OCI-LY7 (cell line): Measurements from ENCODE around the gene AEBP2. TPM values are rescaled to one million over a fixed set of nuclear protein-coding genes. Genes with fewer than 3 reads are reported as not detected.
"Not testable (repeated sequence)": the region's sequence is repeated elsewhere in the genome, so short reads cannot be mapped to it uniquely, and the experiment has no call there.

Experiments
- BruUV-seq: library from RNA; stranded (reverse); fragments of 400-500 nt; replicated peaks from 2 replicates; lab custom pipeline; 2021; lab: Mats Ljungman, UMichigan
- CTCF ChIA-PET: fragments of 300-600 bp; sonication (Branson Sonifier 250); formaldehyde crosslinking; loops from one replicate; lab custom pipeline; 2022; ENCODE audit warnings: antibody characterized with exemption; ENCODE audit not compliant: unreplicated experiment; lab: Charles Lee
- POLR2A ChIA-PET: fragments of 300-600 bp; sonication (Branson Sonifier 250); formaldehyde crosslinking; loops from one replicate; lab custom pipeline; 2022; ENCODE audit warnings: antibody characterized with exemption; lab: Charles Lee
- DNase-seq: peaks from one replicate; pipeline ENCODE4 v3.0.0-alpha.2; 2015; ENCODE audit warnings: low spot score
- H2AFZ ChIP-seq: fragments of 200-600 bp; sonication (generic), shearing (Covaris generic); 2 replicates; pipeline ENCODE4 v1.6.1; 2014; ENCODE audit warnings: mild to moderate bottlenecking, antibody characterized with exemption, low read length, moderate library complexity
- H3K27ac ChIP-seq: fragments of 200-600 bp; sonication (generic); 2 replicates; pipeline ENCODE4 v1.5.1; 2014; ENCODE audit warnings: mixed run types, low read depth, mild to moderate bottlenecking, moderate library complexity, low read length, inconsistent platforms; ENCODE audit not compliant: poor library complexity, severe bottlenecking
- H3K36me3 ChIP-seq: fragments of 200-600 bp; sonication (generic); 2 replicates; pipeline ENCODE4 v1.6.1; 2014; ENCODE audit warnings: mild to moderate bottlenecking, antibody characterized with exemption, low read length, moderate library complexity, mixed read lengths; ENCODE audit not compliant: insufficient read depth
- H3K4me1 ChIP-seq: fragments of 200-600 bp; sonication (generic); 2 replicates; pipeline ENCODE4 v1.5.1; 2014; ENCODE audit warnings: mild to moderate bottlenecking, low read length; ENCODE audit not compliant: insufficient read depth, poor library complexity, severe bottlenecking
- H3K4me2 ChIP-seq: fragments of 200-600 bp; sonication (generic); 2 replicates; pipeline ENCODE4 v1.6.1; 2014; ENCODE audit warnings: mild to moderate bottlenecking, low read length
- H3K4me3 ChIP-seq: fragments of 200-600 bp; sonication (generic); 2 replicates; pipeline ENCODE4 v1.5.1; 2014; ENCODE audit warnings: mild to moderate bottlenecking, low read depth, low read length; ENCODE audit not compliant: poor library complexity, severe bottlenecking
- H3K79me2 ChIP-seq: fragments of 200-600 bp; sonication (generic); 2 replicates; pipeline ENCODE4 v1.6.1; 2016; ENCODE audit warnings: low read depth, mild to moderate bottlenecking, low read length, moderate library complexity, mixed read lengths; ENCODE audit not compliant: insufficient read depth
- H3K9me2 ChIP-seq: fragments of 200-600 bp; sonication (generic); 2 replicates; pipeline ENCODE4 v1.6.1; 2016; ENCODE audit warnings: mild to moderate bottlenecking, low read length, mixed read lengths; ENCODE audit not compliant: insufficient read depth
- H3K9me3 ChIP-seq: fragments of 200-600 bp; sonication (generic); 2 replicates; pipeline ENCODE4 v1.6.1; 2014; ENCODE audit warnings: mild to moderate bottlenecking, mixed run types, low read length, mixed read lengths
- H4K20me1 ChIP-seq: fragments of 200-600 bp; sonication (generic); 2 replicates; pipeline ENCODE4 v1.6.1; 2014; ENCODE audit warnings: mild to moderate bottlenecking, antibody characterized with exemption, low read length, moderate library complexity, mixed read lengths; ENCODE audit not compliant: insufficient read depth
- EZH2phosphoT487 ChIP-seq: fragments of 200-600 bp; sonication (generic); IDR thresholded peaks from 2 replicates; pipeline ENCODE4 v1.6.1; 2018; ENCODE audit warnings: low read depth, borderline replicate concordance, mild to moderate bottlenecking, mixed run types, antibody characterized with exemption, low read length, moderate library complexity, mixed read lengths
- intact Hi-C: fragments of 100-400 bp; cut with micrococcal nuclease; formaldehyde crosslinking; loops from one replicate; pipeline ENCODE4 v1.10.0; 2022; ENCODE audit not compliant: unreplicated experiment
- total RNA-seq, 2 experiments: library from RNA; depleted of rRNA in 1 of 2; stranded (reverse); fragments of >200 nt in 1 of 2; shearing (Covaris generic) in 1 of 2; gene quantifications; 2 replicates each; pipeline ENCODE4 v1.2.3, GENCODE V29; 2014 to 2022
- TF ChIP-seq, protein P1 (sequence below): fragments of 200-600 bp; sonication (generic); conservative IDR thresholded peaks from 2 replicates; pipeline ENCODE4 v1.5.1; 2014; ENCODE audit warnings: mild to moderate bottlenecking, antibody characterized with exemption, low read length, moderate library complexity, mixed read lengths

AEBP2 gene
- total RNA-seq, 2 experiments from 2014 or later = 21.5 to 59.7 TPM

DNA sequence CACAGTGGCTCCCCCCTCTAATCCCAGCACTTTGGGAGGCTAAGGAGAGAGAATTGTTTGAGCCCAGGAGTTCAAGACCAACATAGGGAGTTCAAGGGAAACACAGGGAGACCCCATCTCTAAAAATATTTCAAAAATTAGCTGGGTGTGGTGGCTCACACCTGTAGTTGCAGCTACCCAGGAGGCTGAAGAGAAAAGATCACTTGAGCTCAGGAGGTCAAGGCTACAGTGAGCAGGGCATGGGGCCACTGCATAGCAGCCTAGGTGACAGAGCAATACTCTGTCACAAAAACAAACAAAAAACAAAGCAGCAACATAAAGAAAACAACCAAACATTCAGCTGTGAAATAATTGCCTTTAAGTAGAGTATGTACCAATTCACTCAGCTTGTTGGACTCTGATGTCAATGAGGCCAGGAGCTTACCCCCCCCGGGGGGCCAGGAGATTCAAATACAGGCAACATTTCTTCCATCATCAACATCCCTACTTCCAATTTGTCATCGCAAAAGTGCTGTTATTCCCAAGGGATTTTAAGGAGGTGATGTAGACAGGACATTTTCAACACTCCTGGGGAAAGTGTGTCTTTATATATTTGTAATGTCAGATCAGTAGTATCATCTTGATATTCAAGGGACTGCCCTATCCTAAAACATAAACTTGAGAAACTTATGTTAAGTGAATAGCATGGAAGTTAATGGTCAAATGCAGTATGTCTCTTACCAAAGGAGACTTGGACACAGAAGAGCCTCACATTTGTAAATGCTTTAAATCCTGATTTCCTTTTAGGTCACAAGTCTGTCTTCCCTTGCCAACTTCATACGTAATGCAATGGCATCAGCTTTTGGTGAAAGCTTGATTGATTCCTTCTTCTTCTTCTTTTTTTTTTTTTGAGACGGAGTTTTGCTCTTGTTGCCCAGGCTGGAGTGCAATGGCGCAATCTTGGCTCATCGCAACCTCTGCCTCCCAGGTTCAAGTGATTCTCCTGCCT lies 40.6 kb upstream of the AEBP2 start:
- H3K27ac ChIP-seq = no peak overlapping the region
- H3K9me3 ChIP-seq = no peaks in the 10 kb centered on the region
- no peaks in the 10 kb centered on the region for H3K9me2 ChIP-seq
- no TSS peak for BruUV-seq
- ChIA-PET CTCF (no interaction called here), POLR2A (interaction anchor here (0.7 to 1.1 kb wide), 5 partner anchors 9 to 645 kb away, joined by 3 to 5 read pairs (median 3); no protein-coding TSS in a partner anchor)
- no peak overlapping the region for H3K4me3 ChIP-seq
- no peaks in the 10 kb centered on the region for H4K20me1 ChIP-seq
- H3K36me3 ChIP-seq = no peaks in the 10 kb centered on the region
- intact Hi-C loops = no loop called here
- TF ChIP-seq, protein P1, sequence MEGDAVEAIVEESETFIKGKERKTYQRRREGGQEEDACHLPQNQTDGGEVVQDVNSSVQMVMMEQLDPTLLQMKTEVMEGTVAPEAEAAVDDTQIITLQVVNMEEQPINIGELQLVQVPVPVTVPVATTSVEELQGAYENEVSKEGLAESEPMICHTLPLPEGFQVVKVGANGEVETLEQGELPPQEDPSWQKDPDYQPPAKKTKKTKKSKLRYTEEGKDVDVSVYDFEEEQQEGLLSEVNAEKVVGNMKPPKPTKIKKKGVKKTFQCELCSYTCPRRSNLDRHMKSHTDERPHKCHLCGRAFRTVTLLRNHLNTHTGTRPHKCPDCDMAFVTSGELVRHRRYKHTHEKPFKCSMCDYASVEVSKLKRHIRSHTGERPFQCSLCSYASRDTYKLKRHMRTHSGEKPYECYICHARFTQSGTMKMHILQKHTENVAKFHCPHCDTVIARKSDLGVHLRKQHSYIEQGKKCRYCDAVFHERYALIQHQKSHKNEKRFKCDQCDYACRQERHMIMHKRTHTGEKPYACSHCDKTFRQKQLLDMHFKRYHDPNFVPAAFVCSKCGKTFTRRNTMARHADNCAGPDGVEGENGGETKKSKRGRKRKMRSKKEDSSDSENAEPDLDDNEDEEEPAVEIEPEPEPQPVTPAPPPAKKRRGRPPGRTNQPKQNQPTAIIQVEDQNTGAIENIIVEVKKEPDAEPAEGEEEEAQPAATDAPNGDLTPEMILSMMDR = no peak
- no peak for TF ChIP-seq EZH2phosphoT487
- no peak overlapping the region for H3K4me2 ChIP-seq
- DNase-seq = no peak
- no peak overlapping the region for H2AFZ ChIP-seq
- no peaks in the 10 kb centered on the region for H3K4me1 ChIP-seq
- no peaks in the 10 kb centered on the region for H3K79me2 ChIP-seq

DNA sequence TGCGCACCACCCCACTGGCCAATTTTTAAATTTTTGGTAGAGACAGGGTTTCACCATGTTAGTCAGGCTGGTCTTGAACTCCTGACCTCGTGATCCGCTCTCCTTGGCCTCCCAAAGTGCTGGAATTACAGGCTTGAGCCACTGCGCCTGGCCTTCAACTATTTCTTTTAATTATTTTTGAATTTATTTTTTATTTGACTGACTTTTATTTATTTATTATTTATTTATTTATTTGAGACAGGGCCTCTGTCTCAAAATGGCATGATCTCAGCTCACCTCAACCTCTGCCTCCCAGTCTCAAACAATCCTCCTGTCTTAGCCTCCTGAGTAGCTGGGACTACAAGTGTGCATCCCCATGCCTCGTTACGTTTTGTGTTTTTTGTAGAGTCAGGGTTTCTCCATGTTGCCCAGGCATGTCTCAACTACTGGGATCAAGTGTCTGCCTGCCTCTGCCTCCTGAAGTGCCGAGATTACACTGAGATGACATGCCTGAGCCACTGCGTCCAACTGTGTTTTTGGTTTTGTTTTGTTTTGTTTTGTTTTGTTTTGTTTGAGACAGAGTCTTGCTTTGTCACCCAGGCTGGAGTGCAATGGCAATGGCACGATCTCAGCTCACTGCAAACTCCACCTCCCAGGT lies 38.5 kb upstream of the AEBP2 start:
- H3K9me3 ChIP-seq, H3K36me3 ChIP-seq, H3K9me2 ChIP-seq, DNase-seq, intact Hi-C loops, BruUV-seq, H3K4me1 ChIP-seq, H3K4me2 ChIP-seq, H3K4me3 ChIP-seq, H3K27ac ChIP-seq, CTCF ChIA-PET, H4K20me1 ChIP-seq, H2AFZ ChIP-seq, H3K79me2 ChIP-seq: not testable (repeated sequence)
- POLR2A ChIA-PET = interaction anchor here (0.7 kb wide), 1 partner anchor 11 kb away, joined by 3 read pairs; no protein-coding TSS in a partner anchor

DNA sequence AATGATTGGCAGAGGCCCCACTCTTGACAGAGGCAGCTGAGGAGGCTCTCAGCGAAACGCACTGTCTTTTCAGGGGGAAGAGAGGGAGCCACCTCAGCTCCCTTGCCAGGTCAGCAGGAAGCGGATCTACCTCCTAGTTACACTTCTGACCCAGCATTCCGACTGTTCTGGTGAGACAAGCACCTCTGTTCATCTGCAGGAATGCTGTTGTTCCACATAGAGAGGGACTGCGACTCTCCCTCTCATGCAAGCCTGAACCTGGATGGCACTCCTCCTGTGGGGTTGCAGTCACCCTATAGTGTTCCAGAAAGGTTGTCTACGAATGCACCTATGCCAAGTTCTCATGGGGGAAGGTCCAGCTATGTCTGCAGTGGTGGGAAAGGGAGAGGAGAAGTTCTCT lies 37.1 kb upstream of the AEBP2 start:
- no peaks in the 10 kb centered on the region for H3K79me2 ChIP-seq
- ChIA-PET CTCF (no interaction called here), POLR2A (no interaction called here)
- no peak overlapping the region for H3K4me2 ChIP-seq
- H2AFZ ChIP-seq = no peak overlapping the region
- H3K27ac ChIP-seq = no peak overlapping the region
- no peak for DNase-seq
- H3K36me3 ChIP-seq = no peaks in the 10 kb centered on the region
- intact Hi-C loops = no loop called here
- TF ChIP-seq, protein P1 = no peak
- no peak for TF ChIP-seq EZH2phosphoT487
- H3K4me1 ChIP-seq = no peaks in the 10 kb centered on the region
- BruUV-seq = no TSS peak
- H3K9me2 ChIP-seq = no peaks in the 10 kb centered on the region
- no peak overlapping the region for H3K4me3 ChIP-seq
- H4K20me1 ChIP-seq = no peaks in the 10 kb centered on the region
- H3K9me3 ChIP-seq = no peaks in the 10 kb centered on the region
